Activated CD8-positive, alpha-beta memory T cell treated with anti-CD3 and anti-CD28 coated beads, Interleukin-2, amount 50 U/mL, for 24 hours (primary cell): Measurements from ENCODE around the gene DAPK1.

Experiments
- DNase-seq: peaks from one replicate; pipeline ENCODE4 v3.0.0-alpha.2; 2020; ENCODE audit errors: extremely low read depth

DAPK1 gene

GRCh38 chr9:87668222-87668621 lies 170.6 kb downstream of the DAPK1 start:
- no peak for DNase-seq

- no peak for DNase-seq
Measured at GRCh38 chr9:87668722-87669121, 171.1 kb downstream of the DAPK1 start.

GRCh38 chr9:87670572-87671264 lies 173.1 kb downstream of the DAPK1 start:
- no peak for DNase-seq

- DNase-seq = no peak
Measured at GRCh38 chr9:87671478-87671877, 173.8 kb downstream of the DAPK1 start.

DNA sequence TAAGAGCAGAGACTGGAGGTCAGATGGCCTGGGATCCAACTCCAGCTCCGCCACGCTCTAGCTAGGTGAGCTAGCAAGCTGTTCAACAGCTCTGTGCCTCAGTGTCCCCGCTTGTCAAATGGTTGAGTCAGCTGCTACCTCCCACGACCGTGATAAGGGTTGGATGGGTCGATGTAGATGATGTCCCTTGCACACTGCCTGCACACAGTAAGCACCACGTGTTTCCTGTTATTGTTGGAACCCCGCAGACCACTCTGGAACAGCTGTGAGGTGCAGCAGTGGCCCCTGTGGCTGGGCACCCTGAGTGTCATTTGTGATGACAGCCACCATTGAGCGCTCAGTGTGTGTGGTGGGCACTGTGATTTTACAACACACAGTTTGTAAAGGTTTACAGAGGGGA lies 174.3 kb downstream of the DAPK1 start:
- DNase-seq = no peak

- DNase-seq = no peak
Measured at GRCh38 chr9:87672586-87672985, 174.9 kb downstream of the DAPK1 start.

DNA sequence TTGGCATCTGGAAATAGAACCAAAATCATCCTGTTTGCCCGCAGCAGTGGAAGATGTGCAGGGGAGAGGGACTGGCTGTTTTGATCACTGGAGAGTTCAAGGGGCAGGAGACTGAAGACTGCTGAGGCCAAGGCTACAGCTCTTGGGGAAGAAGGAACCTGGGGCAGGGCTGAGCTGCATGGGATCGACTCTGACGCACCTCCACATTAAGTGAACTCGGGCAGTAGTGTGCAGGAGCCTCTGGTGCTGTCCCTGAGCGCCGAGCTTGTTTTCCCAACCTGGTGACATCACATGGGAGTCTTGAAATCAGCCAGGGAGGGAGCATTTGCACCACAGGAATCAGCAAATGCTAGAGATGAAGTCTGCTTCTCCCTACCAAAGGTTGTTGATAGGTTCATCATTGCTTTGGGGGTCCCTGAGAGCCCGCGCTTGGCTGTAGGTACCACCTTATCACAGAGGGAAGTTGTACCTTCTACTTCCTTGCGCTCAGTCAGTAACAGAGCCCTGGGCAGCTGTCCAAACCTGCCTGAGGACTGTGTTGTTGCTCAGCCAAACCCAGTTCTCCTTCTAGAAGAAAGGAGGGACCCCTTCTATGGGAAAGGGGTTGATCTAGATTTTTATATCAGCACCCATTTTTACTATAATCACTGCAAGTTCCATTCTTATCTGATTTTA lies 175.9 kb downstream of the DAPK1 start:
- DNase-seq = no peak

- DNase-seq = no peak
Measured at GRCh38 chr9:87674565-87675299, 177.1 kb downstream of the DAPK1 start.

GRCh38 chr9:87675906-87676515 lies 178.3 kb downstream of the DAPK1 start:
- no peak for DNase-seq

DNA sequence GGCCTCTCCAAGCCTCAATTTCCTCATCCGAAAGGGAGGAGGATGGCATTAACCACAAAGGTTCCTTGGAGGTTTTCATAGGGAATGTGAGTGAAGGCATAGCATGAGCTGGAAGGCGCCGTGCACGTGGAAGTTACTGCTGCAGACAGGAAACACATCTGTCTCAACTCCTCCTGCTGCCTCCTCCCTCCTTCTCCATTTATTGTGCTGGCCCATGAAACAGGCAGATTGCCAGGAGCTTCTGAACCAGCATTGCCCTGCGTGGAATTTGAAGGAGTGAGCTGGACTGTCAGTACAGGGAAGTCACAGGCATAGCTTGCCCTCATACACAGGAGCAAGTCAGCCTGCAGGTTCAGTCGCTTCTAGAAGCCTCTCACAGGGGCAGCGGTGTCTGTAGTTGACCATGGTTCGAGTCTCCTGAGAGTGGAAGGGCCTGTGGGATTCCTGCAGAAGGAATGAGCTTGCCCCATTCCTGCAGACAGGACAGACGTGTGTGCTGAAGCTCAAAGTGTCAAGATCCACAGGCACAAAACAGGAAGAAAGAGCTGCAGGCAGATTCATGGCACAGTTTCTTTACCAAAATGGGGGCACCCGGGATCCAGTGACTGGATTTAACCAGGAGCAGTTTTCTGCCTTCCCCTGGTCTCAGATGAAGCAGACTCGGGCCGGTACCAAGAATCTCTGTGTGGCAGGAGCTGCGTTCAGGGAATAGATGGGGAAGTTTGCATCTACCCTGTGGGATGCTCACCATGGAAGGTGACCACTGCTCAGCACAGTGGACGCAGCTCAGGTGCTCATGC lies 179.5 kb downstream of the DAPK1 start:
- no peak for DNase-seq

- no peak for DNase-seq
Measured at GRCh38 chr9:87677776-87678587, 180.3 kb downstream of the DAPK1 start.

GRCh38 chr9:87678650-87679355 lies 181.1 kb downstream of the DAPK1 start:
- DNase-seq = peak; percentile 9

DNA sequence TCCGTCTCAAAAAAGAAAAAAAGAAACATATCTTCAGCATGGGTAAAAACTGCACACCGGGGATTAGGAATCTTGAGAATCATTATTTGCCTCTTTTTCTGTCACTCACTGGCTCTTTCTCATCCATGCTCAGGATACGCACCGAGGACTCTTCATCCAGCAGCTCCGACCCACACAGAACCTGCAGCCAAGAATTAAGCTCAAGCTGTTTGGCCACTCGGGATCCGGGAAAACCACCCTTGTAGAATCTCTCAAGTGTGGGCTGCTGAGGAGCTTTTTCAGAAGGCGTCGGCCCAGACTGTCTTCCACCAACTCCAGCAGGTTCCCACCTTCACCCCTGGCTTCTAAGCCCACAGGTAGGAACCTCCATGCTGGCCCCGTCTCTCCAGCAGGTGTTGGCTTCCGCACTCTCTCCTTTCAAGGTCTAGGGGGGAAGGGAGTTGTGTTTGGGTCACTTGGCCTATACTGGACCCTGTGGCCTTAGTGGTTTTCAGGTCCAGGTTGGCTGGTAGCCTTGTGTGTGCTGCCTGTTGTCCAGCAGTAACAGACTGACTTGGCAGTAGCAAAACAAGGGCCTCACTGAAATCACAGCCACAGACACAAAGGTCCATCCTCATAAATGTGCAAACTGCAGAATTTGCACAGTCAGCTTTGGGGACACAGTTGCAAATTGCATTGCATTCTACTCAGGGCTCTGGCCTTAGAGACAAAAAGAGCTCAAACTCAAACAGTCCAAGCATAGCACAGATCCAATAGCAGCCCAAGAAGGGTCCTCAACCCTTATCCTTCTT lies 183.8 kb downstream of the DAPK1 start:
- DNase-seq = no peak

- no peak for DNase-seq
Measured at GRCh38 chr9:87682085-87682484, 184.4 kb downstream of the DAPK1 start.

GRCh38 chr9:87682618-87683017 lies 185.0 kb downstream of the DAPK1 start:
- no peak for DNase-seq

DNA sequence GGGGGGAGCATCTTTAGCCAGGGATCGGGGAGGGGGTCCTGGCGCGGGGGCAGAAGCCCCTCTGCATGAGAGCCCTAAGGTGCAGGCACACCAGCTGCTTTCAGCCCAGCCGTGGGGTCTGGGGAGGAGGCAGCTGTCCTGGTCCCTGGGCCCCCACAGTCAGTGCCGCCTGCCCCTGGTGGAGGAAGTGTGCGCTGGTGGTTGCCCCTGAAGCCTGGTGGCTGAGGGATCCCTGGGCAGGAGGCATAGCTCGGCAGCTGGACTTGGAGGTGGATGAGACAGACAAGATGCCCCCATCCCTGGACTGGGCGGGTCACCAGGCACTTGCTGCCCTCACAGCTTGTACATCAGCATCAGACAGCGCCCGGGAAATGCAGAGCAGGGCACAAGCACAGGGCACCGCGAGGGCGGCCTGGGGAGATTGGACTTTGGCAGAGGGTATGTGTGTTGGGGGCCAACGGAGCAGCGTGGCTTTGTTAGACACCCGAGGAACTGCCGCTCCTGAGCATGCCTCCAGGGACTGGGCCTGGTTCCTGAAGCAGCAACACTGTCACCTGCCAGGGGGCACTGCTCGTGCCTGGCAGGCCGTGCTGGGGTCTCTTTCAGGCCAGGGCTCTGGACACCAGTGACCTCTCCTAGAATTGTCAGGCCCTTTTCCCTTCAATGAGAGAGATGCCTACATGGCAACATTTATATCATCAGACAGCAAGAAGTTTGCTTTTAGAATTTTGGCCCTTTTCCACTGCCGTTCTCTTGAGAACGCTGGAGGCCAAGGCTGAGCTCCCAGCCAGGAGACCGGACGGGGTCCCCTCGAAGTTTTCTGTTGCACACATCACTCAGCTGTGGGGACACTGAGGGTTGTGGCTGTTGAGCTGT lies 186.3 kb downstream of the DAPK1 start:
- DNase-seq = no peak

- no peak for DNase-seq
Measured at GRCh38 chr9:87684627-87685219, 187.1 kb downstream of the DAPK1 start.

GRCh38 chr9:87685441-87685840 lies 187.8 kb downstream of the DAPK1 start:
- no peak for DNase-seq
